ENCODE results near the gene AGMAT. TPM values are rescaled to one million over a fixed set of nuclear protein-coding genes. Genes with fewer than 3 reads are reported as not detected.

Gene AGMAT
- total and polyA plus RNA-seq, 2 of the 13 experiments (the other 11 are each of a cell fraction or from before 2014, with no cell fraction given): 59.1 to 174 TPM

- no peak for TF ChIP-seq BCL3 (CRISPR knock-in tag; IDR thresholded peaks at IDR 0.05)
- TF ChIP-seq HMGA1 (CRISPR knock-in tag; conservative IDR thresholded peaks at IDR 0.05): no peak
- TF ChIP-seq SALL2 (CRISPR knock-in tag; IDR thresholded peaks at IDR 0.05): no peak
- no peak for TF ChIP-seq NFIC (IDR thresholded peaks at IDR 0.05; ENCODE audit: low read length)
- TF ChIP-seq ZNF343 (CRISPR knock-in tag; IDR thresholded peaks at IDR 0.05): no peak
- no peak for TF ChIP-seq ZNF512B (CRISPR knock-in tag; IDR thresholded peaks at IDR 0.05; ENCODE audit: borderline replicate concordance)
- no peak for TF ChIP-seq ZNF776 (CRISPR knock-in tag; IDR thresholded peaks at IDR 0.05)
- no peak for TF ChIP-seq ZNF431 (CRISPR knock-in tag; IDR thresholded peaks at IDR 0.05; ENCODE audit: borderline replicate concordance, low read depth)
- TF ChIP-seq ZNF468 (CRISPR knock-in tag; IDR thresholded peaks at IDR 0.05): no peak
- no peak for TF ChIP-seq SATB2 (CRISPR knock-in tag; IDR thresholded peaks at IDR 0.05)
- TF ChIP-seq ZNF446 (CRISPR knock-in tag; IDR thresholded peaks at IDR 0.05): no peak
- TF ChIP-seq SPEN (CRISPR knock-in tag; IDR thresholded peaks at IDR 0.05; ENCODE audit: low read depth): peak; percentile 65; the same call in 1 of the 2 replicates
- no peak for TF ChIP-seq KDM3A (CRISPR knock-in tag; IDR thresholded peaks at IDR 0.05; ENCODE audit: low read depth)
- no peak for TF ChIP-seq NR1H2 (CRISPR knock-in tag; IDR thresholded peaks at IDR 0.05; ENCODE audit: borderline replicate concordance, low read depth)
- TF ChIP-seq TCF7 (IDR thresholded peaks at IDR 0.05; ENCODE audit: low read depth): no peak
- TF ChIP-seq ZNF382 (CRISPR knock-in tag; IDR thresholded peaks at IDR 0.05; ENCODE audit: borderline replicate concordance): no peak
- TF ChIP-seq ZBTB10 (CRISPR knock-in tag; IDR thresholded peaks at IDR 0.05; ENCODE audit: borderline replicate concordance): no peak
- peak; percentile 73 for TF ChIP-seq HOXA3 (CRISPR knock-in tag; IDR thresholded peaks at IDR 0.05)
Observed at GRCh38 chr1:15524283-15525049, 60.4 kb downstream of the AGMAT start (continued).
